OCI-M2 (cell line): ENCODE measurements around the gene CRYBG1.

Experiments used
- DNase-seq: peaks from one replicate; lab custom pipeline; 2025; ENCODE audit not compliant: unreplicated experiment; lab: John Stamatoyannopoulos, UW

CRYBG1 gene

DNA sequence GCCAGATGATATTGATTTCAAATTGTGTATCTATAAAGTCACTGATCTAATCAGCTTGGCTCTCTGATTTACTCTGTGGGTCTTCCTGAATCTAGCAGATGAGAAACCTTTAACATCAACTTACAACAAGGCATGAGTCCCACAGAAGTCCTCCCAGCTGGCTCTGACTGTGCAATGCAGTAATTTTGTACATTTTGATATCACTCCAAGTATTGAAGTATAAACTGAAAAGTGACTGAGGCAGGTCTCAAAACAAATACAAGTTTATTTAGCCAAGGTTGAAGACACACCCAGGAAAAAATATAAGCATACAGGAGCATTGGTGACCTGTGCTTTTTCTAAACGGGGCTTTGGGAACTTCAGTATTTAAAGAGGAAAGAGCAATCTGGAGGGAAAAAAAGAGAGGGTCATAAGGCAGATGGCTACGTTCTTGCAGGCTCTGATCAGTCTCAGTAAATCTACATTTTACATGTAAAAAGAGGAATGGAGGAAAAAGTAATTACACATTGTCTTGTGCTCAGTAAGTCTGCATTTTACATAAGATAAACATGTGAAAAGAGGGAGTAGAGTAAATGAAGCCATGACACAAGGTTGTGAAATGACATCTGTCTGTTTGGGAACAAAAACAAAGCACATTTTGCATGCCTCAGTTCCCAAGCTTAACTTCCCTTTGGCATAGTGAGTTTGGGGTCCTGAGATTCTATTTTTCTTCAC is 59.5 kb downstream of the CRYBG1 start:
- DNase-seq: no peak

GRCh38 chr6:106421496-106421895 is 61.0 kb downstream of the CRYBG1 start:
- DNase-seq: no peak

GRCh38 chr6:106422534-106422933 is 62.0 kb downstream of the CRYBG1 start:
- no peak for DNase-seq

DNA sequence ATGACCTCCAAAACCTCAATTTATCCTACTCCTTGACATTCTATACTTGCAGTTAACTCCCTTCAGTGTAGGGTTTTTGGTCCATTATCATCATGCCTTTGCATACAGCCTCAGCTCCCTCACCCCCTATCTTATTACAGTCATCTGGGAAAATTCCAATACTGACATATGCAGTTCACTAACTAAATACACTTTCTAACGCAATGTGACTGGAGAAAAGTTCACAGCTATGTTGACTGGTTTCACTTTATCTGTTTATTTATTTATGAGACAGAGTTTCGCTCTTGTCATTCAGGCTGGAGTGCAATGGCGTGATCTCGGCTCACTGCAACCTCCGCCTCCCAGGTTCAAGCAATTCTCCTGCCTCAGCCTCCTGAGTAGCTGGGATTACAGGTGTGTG is 64.9 kb downstream of the CRYBG1 start:
- no peak for DNase-seq

GRCh38 chr6:106426250-106426970 is 65.9 kb downstream of the CRYBG1 start:
- no peak for DNase-seq

DNA sequence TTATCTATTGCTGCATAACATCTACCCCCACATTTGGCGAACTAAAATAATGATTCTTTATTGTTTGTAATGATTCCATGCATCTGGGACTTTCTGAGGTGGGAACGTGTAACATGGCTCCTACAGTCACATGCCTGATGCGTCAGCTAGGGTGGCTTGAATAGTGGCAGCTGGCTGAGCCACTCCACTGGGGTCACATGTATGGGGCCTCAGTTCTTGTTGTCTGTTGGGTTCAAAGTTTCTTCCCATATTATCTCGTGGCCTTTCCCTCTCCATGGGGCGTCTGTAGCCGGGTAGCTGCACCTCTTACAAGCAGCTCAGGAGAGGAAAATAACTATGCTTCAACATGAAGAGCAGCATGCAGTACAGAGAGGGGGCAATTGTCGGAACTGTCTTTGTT is 69.9 kb downstream of the CRYBG1 start:
- no peak for DNase-seq

DNA sequence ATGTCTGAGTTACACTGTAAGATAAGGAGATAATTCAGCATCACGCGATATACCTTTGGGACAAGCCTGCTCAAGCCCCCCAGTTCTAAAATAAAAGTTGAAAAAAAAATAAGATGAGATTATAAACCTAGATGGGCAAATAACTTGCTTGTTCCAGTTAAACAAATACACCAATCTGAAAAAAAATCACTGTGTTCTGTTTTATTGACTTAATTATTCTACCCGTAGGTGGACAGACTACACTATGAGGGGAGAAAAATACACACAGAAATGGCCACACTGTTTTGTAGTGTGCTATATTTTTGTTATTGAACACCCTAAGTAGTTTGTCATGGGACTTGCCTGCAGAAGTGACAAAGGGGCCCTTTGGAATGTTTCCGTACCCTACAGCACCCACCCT is 70.9 kb downstream of the CRYBG1 start:
- DNase-seq: no peak

DNA sequence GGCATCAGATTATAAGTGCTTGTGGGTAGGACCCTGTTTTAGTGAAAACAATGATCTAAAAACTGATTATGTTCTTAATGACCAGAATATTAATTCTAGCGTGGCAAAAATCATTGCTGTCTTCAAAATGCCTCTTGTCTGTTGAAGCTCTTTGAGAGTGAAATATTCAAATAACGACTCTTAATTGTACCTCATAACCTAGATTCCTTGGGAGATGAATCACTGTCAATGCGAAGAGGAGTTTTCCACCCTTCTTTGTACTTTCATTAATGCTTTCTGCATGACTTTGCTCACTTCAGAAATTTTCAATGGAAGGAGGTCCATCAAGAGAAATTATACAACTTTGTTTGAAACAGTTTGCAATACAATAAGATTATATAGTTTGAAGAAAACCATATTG is 71.5 kb downstream of the CRYBG1 start:
- DNase-seq: no peak

- DNase-seq: no peak
These were observed 74.0 kb downstream of the CRYBG1 start for GRCh38 chr6:106434530-106434929.

DNA sequence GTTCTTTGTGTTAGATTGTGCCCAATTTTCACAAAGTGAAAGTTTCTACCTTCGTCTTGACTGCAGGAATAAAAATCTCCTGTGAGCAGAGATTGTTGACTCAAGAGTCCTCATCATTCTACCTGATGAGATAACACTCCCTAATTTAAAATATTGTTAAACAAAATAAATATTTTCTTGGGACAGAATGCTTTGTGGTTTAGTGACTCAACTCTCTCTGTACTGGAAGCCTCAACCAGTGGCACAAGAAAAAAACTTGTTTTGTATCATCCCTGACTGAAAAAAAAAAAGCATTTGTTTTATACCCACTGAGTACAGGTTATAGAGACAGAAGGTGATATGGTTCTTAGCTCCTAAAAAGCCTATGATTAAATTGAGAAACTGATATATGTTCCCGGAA is 78.9 kb downstream of the CRYBG1 start:
- DNase-seq: no peak

DNA sequence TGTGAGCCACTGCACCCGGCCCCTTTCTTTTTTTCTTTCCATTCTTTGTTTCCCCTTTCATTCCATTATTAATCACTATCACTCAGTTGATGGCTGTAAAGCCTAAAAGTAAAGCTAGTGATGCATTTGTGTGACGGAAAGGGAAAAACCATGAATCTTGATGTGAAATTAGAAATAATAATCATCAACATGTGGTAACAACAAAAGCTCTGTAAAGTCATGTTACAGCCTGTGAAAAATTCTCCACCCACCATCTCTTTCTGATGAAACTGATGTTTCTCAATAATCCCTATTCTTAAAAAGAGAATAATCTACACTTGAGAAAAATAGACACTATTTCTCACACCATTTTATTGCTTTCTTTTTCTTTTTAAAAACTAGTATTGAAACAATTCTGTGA is 80.0 kb downstream of the CRYBG1 start:
- no peak for DNase-seq

DNA sequence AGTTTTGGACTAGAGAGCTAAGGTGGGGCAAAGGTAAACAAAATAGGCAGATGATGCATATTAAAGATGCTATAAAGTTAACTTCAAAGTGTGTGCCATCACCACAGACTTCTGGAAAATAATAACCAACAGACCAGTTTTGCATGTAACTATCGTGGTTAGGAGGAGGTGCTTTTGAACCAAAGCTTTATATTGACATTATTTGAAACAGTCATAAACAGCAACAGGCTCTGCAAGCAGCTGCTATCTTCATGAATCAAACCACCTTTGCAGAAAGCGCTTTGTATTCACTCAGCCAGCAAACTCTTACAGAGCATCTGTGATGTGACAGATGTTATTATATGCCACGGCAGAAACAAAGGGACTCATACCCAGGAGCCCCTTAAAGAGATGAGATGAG is 81.9 kb downstream of the CRYBG1 start:
- no peak for DNase-seq

DNA sequence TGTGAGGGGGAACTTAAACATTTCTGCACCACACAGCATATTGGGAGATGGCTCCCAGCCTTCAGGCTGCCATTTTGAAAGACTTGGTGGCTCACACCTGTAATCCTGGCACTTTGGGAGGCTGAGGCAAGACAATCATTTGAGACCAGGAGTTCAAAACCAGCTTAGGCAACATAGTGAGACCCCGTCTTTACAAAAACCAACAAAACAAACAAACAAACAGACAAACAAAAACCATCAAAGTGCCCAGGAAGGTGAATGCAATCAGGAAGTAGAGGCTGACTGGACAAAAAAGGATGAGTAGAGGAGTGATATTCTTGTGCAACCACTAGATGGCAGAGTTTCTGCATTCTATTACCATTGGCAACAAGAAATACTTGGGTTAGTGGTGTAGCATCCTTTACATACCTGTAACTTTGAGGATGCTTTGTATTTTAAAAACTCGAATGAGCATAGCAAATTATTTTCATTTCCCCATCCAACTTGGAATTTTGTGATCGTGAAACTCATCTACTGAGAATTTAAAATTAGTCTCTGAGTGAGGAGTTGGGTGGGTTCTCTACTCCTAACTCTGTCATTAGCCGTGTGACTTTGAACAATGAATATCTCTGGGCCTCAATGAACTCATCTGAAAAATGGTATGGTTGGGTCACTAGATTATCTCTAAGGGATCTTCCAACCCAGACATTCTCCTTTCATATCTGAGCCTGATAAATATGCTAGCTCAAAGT is 84.4 kb downstream of the CRYBG1 start:
- DNase-seq: peak; percentile 38

DNA sequence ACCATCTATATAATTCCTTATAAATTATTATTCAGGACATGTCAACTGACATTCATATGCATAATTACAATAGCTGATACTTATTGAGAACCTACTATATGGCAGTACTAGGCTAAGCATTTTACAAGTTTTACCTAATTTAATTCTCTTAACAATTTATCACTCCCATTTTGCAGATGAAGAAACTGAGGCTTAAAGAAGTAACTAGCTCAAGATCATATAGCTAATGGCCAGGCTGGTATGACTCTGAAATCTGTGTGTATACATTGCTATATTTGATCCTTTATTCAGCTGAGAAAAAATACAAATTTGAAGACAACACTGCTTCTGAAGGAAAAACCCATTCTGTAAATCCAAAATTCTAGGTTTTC is 85.0 kb downstream of the CRYBG1 start:
- DNase-seq: no peak

DNA sequence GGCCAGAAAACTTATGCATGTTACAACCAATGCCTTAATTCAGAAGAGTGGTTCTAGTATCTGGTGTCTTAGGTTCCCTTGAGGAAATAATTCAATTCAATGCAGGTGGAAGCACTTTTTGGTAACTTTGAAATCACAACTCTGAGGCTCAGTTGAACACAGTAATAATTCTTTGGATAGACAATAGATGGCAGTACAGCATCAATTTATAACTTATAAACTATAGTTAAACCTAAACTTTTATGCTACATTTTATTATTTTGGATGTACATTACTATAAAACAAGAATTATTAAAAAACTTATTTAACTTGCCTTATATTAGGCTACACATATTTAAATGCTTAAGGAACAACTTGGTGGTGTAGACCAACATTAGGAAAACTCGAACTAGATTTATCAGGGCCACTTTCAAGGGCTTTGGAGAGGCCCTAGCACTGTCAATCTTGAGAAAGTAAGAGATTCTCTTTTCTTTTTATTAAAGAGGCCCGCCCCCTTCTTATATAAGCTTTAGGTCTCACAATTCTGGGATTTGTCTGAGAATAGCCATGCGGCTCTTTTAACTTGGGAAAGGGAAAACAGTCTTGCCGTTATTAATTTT is 85.9 kb downstream of the CRYBG1 start:
- DNase-seq: no peak

- DNase-seq: no peak
These were observed 86.5 kb downstream of the CRYBG1 start for GRCh38 chr6:106446983-106447382.

DNA sequence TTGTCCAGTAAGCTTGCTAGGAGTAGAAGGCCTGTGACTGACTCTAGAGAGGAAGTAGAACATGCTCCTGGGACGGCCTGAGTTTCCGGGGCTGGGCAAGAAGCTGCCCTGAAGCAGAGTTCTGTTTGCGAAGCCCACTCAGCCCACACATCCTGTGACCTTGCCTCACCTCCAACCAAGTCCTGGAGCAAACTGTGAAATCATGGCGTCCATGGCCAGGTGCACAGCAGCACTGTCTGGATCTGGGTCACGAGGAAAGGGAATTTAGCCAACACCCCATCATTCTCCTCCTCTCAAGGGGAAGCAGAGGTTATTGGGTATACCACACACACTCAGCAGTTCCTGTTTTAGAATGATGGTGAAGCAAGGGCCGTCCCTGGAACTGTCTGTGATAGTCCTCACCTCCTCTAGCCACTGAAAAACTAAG is 87.5 kb downstream of the CRYBG1 start:
- no peak for DNase-seq

DNA sequence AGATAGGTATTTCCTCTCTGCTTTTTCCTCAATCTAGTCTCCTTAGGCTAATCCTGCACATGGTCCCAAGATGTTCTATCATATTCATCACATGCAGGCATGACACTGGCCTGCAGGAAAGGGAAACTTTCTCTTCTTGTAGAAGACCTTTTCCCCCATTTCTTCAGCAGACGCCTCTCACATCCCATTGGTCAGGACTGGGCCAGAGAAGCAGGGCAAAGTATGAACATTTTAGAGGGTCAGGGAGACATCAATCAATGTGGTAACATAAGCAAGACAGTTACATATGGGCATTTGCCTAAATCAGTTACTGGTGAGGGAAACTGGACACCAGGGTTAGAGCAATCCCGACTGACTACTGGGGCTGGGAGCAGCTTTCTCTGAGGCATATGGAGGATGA is 90.1 kb downstream of the CRYBG1 start:
- no peak for DNase-seq

GRCh38 chr6:106451439-106451838 is 90.9 kb downstream of the CRYBG1 start:
- no peak for DNase-seq

DNA sequence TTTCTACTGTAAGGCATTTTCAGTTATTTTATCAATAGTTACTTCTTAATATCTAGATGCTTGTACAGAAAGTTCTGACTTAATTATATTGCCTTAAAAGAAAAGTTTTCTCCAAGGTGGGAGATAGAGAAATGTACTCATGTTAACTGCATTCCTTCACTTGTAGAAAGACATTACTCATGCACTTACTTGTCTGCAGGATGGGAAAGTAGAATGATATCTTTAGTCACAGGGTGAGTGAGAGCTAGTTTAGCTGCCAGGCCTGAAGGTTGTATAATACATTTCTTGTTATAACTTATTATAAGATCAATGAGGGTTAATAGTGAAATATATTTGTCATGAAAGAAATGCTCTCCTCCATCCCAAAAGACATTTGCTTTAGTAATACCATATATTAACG is 92.1 kb downstream of the CRYBG1 start:
- no peak for DNase-seq

DNA sequence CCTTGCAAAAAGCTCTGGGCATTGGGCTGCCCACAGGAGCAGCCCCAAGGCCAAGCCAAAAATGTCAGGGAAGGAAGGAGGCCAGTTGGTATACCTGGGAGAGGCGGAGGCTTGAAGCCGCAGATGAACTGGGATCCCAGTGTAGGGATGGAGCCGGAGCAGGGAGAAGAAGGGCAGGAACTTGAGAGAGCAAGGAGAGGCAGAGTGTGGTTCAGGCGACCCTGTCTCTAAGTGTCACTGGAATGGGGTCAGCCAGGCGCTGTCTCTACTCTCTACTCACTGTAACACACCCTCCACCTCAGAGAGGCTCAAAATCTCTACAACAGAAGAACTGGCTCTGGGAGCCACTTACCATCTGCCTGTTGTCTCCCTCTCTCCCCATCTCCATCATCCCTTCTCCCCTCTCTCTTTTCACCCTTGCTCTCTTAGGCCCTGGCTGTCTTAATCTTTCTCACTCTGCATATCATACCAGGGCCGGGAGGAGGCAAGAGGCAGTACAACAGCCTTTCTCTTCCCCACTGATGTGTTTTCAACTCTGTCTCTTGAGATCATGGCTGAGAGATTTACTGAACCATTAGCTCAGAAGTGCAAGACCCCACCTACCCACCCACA is 93.3 kb downstream of the CRYBG1 start:
- no peak for DNase-seq
